ENCODE results near the gene RNF224.

Gene RNF224

GRCh38 chr9:137271696-137272076, 44.4 kb downstream of the RNF224 start:
- DNase-seq (ENCODE audit: low read depth in 2 of 2) = no peak
- no peak for TF ChIP-seq CTCF (IDR thresholded peaks at IDR 0.05; ENCODE audit: low read depth, low read length)
- no peak overlapping the region for H3K4me3 ChIP-seq (replicated peaks in 1 of 2; ENCODE audit: low read depth in 2 of 2, low read length in 2 of 2)

- no peak for DNase-seq (ENCODE audit: low read depth in 2 of 2)
- TF ChIP-seq CTCF (IDR thresholded peaks at IDR 0.05; ENCODE audit: low read depth, low read length) = no peak
- no peak overlapping the region for H3K4me3 ChIP-seq (replicated peaks in 1 of 2; ENCODE audit: low read depth in 2 of 2, low read length in 2 of 2)
Observed at GRCh38 chr9:137272241-137273094, 45.2 kb downstream of the RNF224 start.

GRCh38 chr9:137273095-137273490, 45.8 kb downstream of the RNF224 start:
- H3K4me3 ChIP-seq (replicated peaks in 1 of 2; ENCODE audit: low read depth in 2 of 2, low read length in 2 of 2) = no peak overlapping the region
- no peak for DNase-seq (ENCODE audit: low read depth in 2 of 2)
- no peak for TF ChIP-seq CTCF (IDR thresholded peaks at IDR 0.05; ENCODE audit: low read depth, low read length)

GRCh38 chr9:137273611-137274320, 46.5 kb downstream of the RNF224 start:
- no peak for DNase-seq (ENCODE audit: low read depth in 2 of 2)
- no peak overlapping the region for H3K4me3 ChIP-seq (replicated peaks in 1 of 2; ENCODE audit: low read depth in 2 of 2, low read length in 2 of 2)
- no peak for TF ChIP-seq CTCF (IDR thresholded peaks at IDR 0.05; ENCODE audit: low read depth, low read length)

GRCh38 chr9:137275203-137275587, 47.9 kb downstream of the RNF224 start:
- no peak for TF ChIP-seq CTCF (IDR thresholded peaks at IDR 0.05; ENCODE audit: low read depth, low read length)
- no peak for DNase-seq (ENCODE audit: low read depth in 2 of 2)

GRCh38 chr9:137275588-137276472, 48.5 kb downstream of the RNF224 start:
- TF ChIP-seq CTCF (IDR thresholded peaks at IDR 0.05; ENCODE audit: low read depth, low read length) = no peak
- no peak for DNase-seq (ENCODE audit: low read depth in 2 of 2)
- no peak overlapping the region for H3K4me3 ChIP-seq (replicated peaks in 1 of 2; ENCODE audit: low read depth in 2 of 2, low read length in 2 of 2)

More at GRCh38 chr9:137275203-137275587, 47.9 kb downstream of the RNF224 start:
- H3K4me3 ChIP-seq (replicated peaks in 1 of 2; ENCODE audit: low read depth in 2 of 2, low read length in 2 of 2) = no peak overlapping the region

All from cardiac fibroblast (primary cell).